ENCODE data around the gene TXN. TPM values are rescaled to one million over a fixed set of nuclear protein-coding genes. Genes with fewer than 3 reads are reported as not detected.
"Not testable (repeated sequence)": the region's sequence is repeated elsewhere in the genome, so short reads cannot be mapped to it uniquely, and the experiment has no call there.

TXN gene
- total RNA-seq, 4 donors from 2014 or later: 134 to 276 (median 142) TPM

- TF ChIP-seq EP300 (IDR thresholded peaks at IDR 0.05) (no peak), POLR2AphosphoS5 (IDR thresholded peaks at IDR 0.05) (no peak), POLR2A (IDR thresholded peaks at IDR 0.05) (no peak)
- H3K36me3 ChIP-seq: no peaks in the 10 kb centered on the region
- no peak overlapping the region for H3K4me3 ChIP-seq
- no peaks in the 10 kb centered on the region for H3K9me3 ChIP-seq
- H3K27me3 ChIP-seq: no peaks in the 10 kb centered on the region
- no peak for ATAC-seq
- no peak overlapping the region for H3K27ac ChIP-seq
- H3K4me1 ChIP-seq: no peaks in the 10 kb centered on the region
- WGBS, 2 donors (ENCODE audit: low coverage in 1 of 2): 100% methylated on average over 2 of the region's 2 CpGs
Observed at GRCh38 chr9:110199643-110200042, 56.7 kb downstream of the TXN start.

- TF ChIP-seq POLR2AphosphoS5 (IDR thresholded peaks at IDR 0.05): no peak
- TF ChIP-seq, protein P1, sequence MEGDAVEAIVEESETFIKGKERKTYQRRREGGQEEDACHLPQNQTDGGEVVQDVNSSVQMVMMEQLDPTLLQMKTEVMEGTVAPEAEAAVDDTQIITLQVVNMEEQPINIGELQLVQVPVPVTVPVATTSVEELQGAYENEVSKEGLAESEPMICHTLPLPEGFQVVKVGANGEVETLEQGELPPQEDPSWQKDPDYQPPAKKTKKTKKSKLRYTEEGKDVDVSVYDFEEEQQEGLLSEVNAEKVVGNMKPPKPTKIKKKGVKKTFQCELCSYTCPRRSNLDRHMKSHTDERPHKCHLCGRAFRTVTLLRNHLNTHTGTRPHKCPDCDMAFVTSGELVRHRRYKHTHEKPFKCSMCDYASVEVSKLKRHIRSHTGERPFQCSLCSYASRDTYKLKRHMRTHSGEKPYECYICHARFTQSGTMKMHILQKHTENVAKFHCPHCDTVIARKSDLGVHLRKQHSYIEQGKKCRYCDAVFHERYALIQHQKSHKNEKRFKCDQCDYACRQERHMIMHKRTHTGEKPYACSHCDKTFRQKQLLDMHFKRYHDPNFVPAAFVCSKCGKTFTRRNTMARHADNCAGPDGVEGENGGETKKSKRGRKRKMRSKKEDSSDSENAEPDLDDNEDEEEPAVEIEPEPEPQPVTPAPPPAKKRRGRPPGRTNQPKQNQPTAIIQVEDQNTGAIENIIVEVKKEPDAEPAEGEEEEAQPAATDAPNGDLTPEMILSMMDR (IDR thresholded peaks at IDR 0.05): no peak
- TF ChIP-seq EP300 (IDR thresholded peaks at IDR 0.05): no peak
- TF ChIP-seq POLR2A (IDR thresholded peaks at IDR 0.05): no peak
- Histone ChIP-seq H3K36me3 (no peaks in the 10 kb centered on the region), H3K27me3 (no peaks in the 10 kb centered on the region), H3K4me3 (no peak overlapping the region), H3K4me1 (peaks cover 0 to 4% (median 0%) of the 10 kb centered on the region in 3 donors), H3K9me3 (no peaks in the 10 kb centered on the region), H3K27ac (no peak overlapping the region)
- ATAC-seq: no peak
- 88 to 100% methylated on average over 2 to 8 of the region's 12 CpGs for WGBS, 2 donors (ENCODE audit: low coverage in 1 of 2)
Observed at GRCh38 chr9:110198357-110198756, 58.0 kb downstream of the TXN start.

DNA sequence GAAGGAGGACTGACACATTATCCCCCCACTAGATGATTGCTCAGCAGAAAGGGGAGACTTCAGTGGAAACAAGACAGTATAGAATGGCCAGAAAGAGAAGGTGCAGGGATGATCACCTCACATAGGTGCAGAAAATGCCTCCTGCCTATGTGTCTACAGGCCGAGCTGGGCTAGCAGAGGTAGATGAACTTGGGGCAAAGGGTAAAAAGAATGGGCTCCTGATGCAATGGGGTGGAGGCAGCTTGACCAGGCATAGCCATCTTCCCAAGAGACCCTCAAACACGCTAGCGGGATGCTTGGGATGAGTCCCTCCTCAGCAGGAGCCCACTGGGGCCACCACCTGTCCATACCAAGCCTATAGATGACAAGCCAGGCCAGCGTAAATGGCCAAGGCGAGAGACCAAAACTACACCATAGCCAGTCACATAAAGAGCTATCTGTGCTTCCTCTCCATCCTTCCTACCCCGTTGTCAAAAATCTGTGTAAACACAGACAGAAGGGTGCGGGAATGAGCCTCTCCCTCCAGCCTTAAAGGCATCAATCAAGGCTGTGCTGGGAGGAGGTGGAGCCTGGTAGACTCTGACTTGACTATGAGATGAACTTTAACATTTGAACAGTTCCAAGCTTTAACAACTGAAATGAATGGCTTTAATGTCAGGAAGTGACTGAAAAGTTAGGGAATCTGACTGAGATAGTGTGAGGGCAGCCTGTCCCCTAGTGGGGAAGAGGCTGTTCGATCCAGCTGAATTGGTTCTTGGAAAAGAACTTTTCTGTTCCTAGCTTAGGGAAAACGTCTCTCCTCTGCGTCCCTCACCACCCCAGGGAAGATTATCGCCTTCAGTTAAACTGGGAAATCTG lies 58.7 kb downstream of the TXN start:
- no peak for TF ChIP-seq POLR2A (IDR thresholded peaks at IDR 0.05)
- TF ChIP-seq, protein P1 (IDR thresholded peaks at IDR 0.05): peak in 1 of 4 experiments; percentile 48
- no peak for TF ChIP-seq POLR2AphosphoS5 (IDR thresholded peaks at IDR 0.05)
- no peak for TF ChIP-seq EP300 (IDR thresholded peaks at IDR 0.05)
- Histone ChIP-seq H3K36me3 (no peaks in the 10 kb centered on the region), H3K27me3 (no peaks in the 10 kb centered on the region), H3K4me3 (no peak overlapping the region), H3K27ac (no peak overlapping the region), H3K4me1 (peaks cover 0 to 6% (median under 1%) of the 10 kb centered on the region in 3 donors), H3K9me3 (no peaks in the 10 kb centered on the region)
- ATAC-seq: no peak
- WGBS, 2 donors (ENCODE audit: low coverage in 1 of 2): 67 to 82% methylated on average over 6 to 7 of the region's 11 CpGs

- H3K27me3 ChIP-seq, H3K36me3 ChIP-seq, H3K9me3 ChIP-seq, ATAC-seq, H3K4me3 ChIP-seq, H3K4me1 ChIP-seq, H3K27ac ChIP-seq: not testable (repeated sequence)
- 83 to 97% methylated on average over 13 to 16 of the region's 16 CpGs for WGBS, 2 donors (ENCODE audit: low coverage in 1 of 2)
Observed at GRCh38 chr9:110196084-110196499, 60.2 kb downstream of the TXN start.

Other genes starting within 250 kb of the TXN start
- gene C9orf152, start 48.3 kb downstream of the TXN start, total RNA-seq: under 1 TPM in 1 of 4 donors, not detected in 3; 0.17 TPM
- gene TXNDC8, start 81.4 kb upstream of the TXN start, total RNA-seq: not detected